Sigmoid colon (tissue), 4 donors: ENCODE measurements around the gene ACOX3.

Experiments
- CTCF ChIP-seq, 4 experiments: fragments of 450-650 bp in 3 of 4; fragments of 200-600 bp in 1 of 4; IDR thresholded peaks; one replicate each; pipeline ENCODE4 v1.5.1; 2016 to 2019; ENCODE audit warnings: antibody characterized with exemption in 4 of 4, mild to moderate bottlenecking in 3 of 4, moderate library complexity in 2 of 4
- EP300 ChIP-seq, 4 donors: sonication (generic); formaldehyde crosslinking; IDR thresholded peaks; one replicate each; pipeline ENCODE4 v1.6.1; 2017; ENCODE audit warnings: antibody characterized with exemption in 4 of 4
- POLR2A ChIP-seq, 2 donors: fragments of 450-650 bp; IDR thresholded peaks; one replicate each; pipeline ENCODE4 v1.6.1; 2016; ENCODE audit warnings: antibody characterized with exemption in 2 of 2, mild to moderate bottlenecking in 2 of 2, moderate library complexity in 2 of 2
- POLR2AphosphoS5 ChIP-seq, 4 donors: sonication (generic); formaldehyde crosslinking; IDR thresholded peaks; one replicate each; pipeline ENCODE4 v1.6.1; 2017; ENCODE audit warnings: antibody characterized with exemption in 4 of 4

- TF ChIP-seq POLR2A (IDR thresholded peaks at IDR 0.05) (no peak), CTCF (IDR thresholded peaks at IDR 0.05) (no peak), EP300 (IDR thresholded peaks at IDR 0.05) (no peak), POLR2AphosphoS5 (IDR thresholded peaks at IDR 0.05) (no peak)
These were observed 53.3 kb downstream of the ACOX3 start for GRCh38 chr4:8387194-8387593.
